GM18951 (cell line): ENCODE measurements around the gene FGF21.

Source experiments
- POLR2A ChIP-seq: IDR thresholded peaks from 4 replicates; pipeline ENCODE4 v1.6.1; 2011; ENCODE audit warnings: mild to moderate bottlenecking; ENCODE audit not compliant: insufficient read length, insufficient read depth; ENCODE audit errors: extremely low read depth
- in situ Hi-C: fragments of 300-500 bp; cut with MboI; formaldehyde crosslinking; loops from one replicate; pipeline ENCODE4 v1.12.0; 2022; ENCODE audit warnings: low sequenced_read_pairs, mixed read lengths, inconsistent platforms; ENCODE audit not compliant: unreplicated experiment

Gene FGF21

DNA sequence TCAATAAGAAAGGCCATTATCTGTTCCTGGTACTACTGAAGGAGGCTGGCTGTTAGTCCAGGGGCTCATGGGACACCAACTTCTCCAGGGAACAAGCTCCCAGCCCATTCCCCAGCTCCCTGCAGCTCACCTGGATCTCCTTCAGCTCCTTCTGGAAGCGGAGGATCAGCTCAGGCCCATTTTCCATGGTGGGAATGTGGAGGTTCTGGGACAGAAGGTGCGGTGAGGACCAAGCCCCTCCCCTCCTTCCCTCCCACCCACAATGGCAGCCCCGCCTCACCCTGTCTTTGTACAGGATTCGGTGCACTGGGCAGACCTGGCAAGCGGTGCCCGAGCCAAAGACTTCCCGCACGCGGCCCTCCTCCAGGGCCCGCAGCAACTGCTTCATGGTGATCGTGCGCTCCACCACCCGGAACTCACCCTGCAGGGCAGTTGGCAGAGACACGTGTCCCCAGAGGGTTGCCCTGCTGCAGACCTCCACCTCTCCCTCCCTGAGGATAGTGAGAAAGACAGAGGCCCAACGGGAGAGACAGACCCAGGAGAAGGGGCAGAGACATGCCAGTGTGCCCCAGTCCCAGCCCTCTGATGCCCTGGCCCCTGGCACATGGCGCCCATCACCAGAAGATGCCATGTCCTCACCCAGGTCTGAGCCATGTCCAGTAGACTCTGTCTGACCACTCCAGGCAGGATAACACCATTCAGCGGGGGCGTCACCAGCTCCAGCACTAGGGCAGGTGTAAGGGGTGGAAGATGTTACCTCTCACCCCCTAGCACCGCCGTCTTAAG lies 41.2 kb downstream of the FGF21 start:
- in situ Hi-C loops, result no loop called here
- no peak for TF ChIP-seq POLR2A

DNA sequence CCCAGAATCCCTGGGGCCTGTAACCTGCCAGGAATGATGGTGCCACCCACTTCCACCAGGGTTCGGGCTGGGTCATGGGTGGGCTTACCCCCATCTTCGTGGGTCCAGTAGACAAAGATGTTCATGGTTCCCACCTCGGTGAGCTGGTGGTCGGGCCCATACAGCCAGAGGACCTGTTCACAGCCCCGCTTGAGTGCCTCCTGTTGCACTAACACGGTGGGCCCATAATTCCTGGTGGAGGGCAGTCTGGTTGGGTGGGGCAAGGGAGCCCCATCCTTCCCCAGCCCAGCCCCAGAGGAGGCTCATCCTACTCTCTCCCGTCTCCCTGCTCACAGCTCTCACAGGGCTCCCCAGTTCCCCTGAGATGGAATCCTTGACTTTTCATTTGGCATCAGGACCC lies 41.8 kb downstream of the FGF21 start:
- TF ChIP-seq POLR2A, result no peak
- in situ Hi-C loops, result no loop called here

DNA sequence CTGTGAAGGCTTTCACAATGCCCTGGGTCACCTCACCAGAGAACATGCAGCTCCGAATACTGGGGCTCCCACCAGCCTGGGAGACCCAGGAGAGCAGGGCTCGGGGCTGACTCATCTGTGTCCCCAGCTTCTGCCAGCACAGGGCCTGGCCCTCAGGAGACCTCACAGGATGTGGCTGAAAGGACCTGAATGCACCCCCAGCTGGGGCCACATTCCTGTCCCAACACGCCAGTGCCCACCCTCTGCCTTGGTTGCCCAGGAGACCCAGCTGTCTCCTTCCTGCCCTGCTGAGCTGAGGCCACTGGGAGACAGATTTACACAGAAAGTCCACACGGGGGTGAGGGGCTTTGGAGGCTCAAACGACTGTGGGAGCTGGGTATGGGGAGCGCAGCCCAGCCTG lies 43.6 kb downstream of the FGF21 start:
- in situ Hi-C loops, result no loop called here

DNA sequence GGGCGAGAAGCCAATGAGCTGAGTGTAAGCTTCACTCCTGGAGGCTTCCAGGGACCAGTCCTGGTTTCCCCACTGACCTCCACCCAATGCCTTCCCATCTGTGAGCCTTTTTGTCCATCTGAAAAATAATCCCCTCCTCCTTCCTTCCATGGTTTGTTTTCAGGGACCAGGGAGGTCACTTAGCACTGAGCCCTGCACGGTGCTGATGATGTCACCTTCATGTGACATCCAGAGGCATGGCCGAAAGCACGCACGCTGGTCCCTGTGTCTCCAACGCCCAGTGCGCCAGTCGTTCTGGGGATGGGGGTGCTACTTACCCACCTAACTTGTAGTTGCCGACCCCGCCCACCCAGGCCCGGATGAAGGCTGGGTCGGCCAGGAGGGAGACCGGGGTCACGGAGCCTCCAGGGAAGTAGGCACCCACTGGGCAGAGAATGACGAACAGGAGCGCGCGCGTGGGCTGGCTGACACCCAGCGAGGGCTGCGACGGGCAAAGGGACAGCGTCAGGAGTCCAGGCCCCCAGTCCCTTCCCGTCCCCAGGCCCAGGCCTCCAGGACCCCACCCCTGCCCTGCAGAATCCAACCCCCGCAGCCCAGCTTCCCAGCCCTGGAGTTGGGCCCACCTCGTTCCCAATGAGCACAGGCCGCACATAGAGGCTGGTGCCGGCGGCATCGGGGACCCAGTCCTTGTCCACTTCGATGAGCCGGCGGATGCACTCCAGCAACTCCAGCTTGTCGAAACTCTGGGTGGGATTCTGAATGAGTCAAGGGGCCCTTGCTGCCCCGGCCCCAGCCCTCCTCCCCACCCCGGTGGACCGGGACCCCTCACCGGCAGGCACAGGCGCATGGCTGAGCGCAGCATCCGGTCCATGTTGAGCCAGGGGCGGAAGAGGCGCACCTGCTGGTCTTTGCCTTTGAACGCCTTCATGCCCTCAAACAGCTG lies 44.3 kb downstream of the FGF21 start:
- in situ Hi-C loops, result no loop called here
- TF ChIP-seq POLR2A, result no peak

More for the DNA sequence above, 43.6 kb downstream of the FGF21 start:
- TF ChIP-seq POLR2A, result no peak

DNA sequence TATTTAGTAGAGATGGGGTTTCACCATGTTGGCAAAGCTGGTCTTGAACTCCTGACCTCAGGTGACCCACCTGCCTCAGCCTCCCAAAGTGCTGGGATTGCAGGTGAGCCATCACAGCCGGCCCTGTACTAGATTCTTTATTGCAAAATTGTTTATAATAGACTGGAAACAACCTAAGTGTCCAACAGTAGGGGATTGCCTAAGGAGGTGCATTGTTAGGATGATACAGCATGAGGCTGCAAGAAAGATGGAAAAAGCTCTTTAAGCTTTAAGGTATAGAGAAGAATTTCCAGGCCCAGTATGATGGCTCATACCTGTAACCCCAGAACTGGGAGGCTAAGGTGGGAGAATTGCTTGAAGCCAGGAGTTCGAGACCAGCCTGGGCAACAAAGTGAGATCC lies 47.3 kb downstream of the FGF21 start:
- no peak for TF ChIP-seq POLR2A
- in situ Hi-C loops, result no loop called here

DNA sequence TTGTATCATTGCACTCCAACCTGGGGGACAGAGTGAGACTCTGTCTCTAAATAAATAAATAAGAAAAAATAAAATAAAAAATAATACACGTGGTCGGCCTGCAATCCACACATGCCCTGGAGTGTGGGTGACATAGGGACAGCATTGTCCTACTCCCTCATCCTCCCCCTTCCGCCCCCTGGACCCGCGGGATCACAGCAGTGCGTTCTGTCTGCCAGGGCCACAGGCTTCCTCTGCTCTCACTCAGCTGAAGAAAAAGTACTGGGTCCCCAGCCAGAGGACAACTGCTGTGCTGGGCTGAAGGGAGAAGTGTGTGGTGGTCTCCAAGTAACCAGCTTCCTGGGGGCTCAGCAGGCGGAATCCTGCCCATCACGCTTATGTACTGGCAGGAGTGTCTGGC lies 49.2 kb downstream of the FGF21 start:
- no peak for TF ChIP-seq POLR2A
- in situ Hi-C loops, result no loop called here

DNA sequence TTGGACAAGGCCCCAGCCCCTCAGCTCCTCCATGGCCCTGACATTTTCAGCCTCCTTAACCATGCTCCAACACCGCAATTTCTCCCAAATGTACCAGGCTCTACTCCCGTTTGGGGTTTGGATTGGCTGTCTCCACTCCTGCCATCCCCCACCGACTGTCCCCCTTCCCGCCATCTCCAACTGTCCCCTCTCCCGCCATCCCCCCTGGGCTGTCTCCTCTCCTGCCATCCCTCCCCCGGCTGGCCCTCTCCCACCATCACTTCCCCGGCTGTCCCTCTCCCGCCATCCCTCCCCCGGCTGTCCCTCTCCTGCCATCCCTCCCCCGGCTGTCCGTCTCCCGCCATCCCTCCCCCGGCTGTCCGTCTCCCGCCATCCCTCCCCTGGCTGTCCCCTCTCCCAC lies 50.1 kb downstream of the FGF21 start:
- TF ChIP-seq POLR2A, result no peak
- in situ Hi-C loops, result no loop called here

DNA sequence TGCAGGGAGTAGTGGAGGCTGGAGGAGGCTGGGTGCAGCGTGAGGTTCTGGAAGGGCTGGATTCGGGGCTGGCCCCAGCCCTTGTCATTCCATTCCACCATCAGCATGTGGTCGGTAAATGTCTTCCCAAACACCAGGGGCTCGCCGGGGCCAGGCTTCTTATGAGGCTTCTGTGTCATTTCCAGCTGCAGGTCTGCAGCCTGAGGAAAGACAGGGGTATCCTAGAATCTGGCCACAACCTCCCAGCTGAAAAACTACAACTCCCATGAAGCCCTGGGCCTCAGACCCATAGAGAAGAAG lies 51.1 kb downstream of the FGF21 start:
- in situ Hi-C loops, result no loop called here
- TF ChIP-seq POLR2A, result no peak

DNA sequence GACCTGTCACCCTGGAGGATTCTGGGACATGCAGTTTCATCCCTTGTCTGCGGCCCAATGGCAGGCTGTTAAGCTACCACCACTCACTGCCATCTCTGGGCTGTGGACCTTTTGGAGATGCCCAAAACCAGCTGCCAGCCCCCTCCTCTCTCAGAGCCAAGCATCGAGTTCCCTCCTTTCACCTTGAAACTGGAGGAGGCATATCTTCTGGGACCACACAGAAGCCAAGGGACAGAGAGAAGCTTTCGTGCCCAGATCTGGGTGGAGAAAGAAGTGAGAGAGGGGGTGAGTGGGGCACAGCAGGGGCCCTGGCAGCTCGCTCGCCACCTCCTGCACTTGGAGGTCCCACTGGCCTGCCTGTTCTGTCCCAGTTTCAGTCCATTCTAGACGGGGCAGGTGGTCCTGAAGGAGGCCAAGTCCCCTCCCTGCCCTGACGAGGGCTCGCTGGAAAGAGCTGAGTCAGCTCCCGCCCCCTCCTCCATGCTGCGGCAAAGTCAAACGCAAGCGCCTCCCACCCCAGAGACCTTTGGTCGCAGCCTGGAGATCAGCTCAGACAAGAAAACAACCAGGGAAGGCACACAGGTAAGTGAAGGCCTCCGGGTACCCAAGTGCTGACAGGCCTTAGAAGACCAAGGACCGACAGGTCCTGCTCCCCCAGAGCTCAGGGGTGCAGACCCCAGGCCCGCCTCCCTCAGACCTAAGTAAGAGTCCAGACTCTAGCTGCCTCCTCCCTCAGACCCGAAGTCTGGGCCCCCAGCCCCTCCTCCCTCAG lies 51.7 kb downstream of the FGF21 start:
- in situ Hi-C loops, result no loop called here
- TF ChIP-seq POLR2A, result no peak

DNA sequence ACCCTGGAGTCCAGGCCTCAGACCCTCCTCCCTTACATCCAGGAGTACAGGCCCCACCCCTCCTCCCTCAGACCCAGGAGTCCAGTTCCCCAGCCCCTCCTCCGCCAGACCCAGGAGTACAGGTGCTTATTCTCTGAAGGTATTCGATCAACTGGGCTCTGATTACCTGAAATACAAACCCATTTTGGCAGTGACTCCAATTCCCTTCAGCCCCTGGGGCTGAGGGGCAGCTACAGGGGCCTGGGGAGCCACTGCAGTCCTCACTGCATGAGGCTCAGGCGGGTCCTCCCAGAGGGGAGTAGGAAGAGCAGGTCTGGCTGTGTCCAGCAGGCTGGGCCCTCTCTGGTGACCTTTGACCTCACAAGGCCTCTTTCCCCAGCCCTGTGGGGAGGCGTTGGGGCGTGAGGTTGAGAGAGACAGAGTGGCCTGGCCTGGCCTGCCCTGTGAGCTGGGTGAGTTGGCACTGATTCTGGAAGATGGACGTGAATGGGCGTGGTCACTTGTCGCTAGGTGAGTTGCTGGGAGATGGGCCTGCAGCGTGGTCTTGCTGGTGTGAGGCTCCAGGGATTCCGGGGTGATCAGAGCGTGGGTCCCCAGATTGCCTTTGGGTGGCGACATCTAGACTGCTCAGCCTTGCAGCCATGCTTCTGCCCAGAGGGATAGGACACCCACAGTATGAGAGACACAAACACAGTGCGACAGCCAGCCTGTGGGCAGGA lies 52.4 kb downstream of the FGF21 start:
- in situ Hi-C loops, result no loop called here
- no peak for TF ChIP-seq POLR2A
